SK-N-SH (cell line): ENCODE data around the gene CHPF2. TPM values are rescaled to one million over a fixed set of nuclear protein-coding genes. Genes with fewer than 3 reads are reported as not detected.

Experiments
- CTCF ChIA-PET: fragments of 300-600, 350-600 bp; formaldehyde crosslinking; extraction: SDS; loops from one replicate; lab custom pipeline; 2021; lab: Yijun Ruan, JAX
- POLR2A ChIA-PET: fragments of 350-600 bp; sonication (Branson Sonifier 250); formaldehyde crosslinking; extraction: SDS; loops from one replicate; lab custom pipeline; 2020; ENCODE audit warnings: antibody characterized with exemption, inconsistent platforms; lab: Yijun Ruan, JAX
- DNase-seq: peaks from one replicate; pipeline ENCODE4 v3.0.0; 2012
- H2AFZ ChIP-seq: fragments of 200-600 bp; sonication (generic); 2 replicates; pipeline ENCODE4 v1.8.1; 2016; ENCODE audit warnings: antibody characterized with exemption, mild to moderate bottlenecking, low read depth
- H3F3A ChIP-seq: fragments of 200-600 bp; sonication (generic); replicated peaks from 2 replicates; pipeline ENCODE3; 2016; ENCODE audit warnings: antibody characterized with exemption, mild to moderate bottlenecking; ENCODE audit not compliant: insufficient read depth
- H3K27ac ChIP-seq, 2 experiments: fragments of 200-500 bp in 1 of 2; fragments of 200-600 bp in 1 of 2; sonication (Bioruptor generic) in 1 of 2; sonication (generic), shearing (Covaris generic) in 1 of 2; 2 replicates each; pipeline versions ENCODE4 v1.5.1 to v1.6.1; 2014 to 2016; ENCODE audit warnings: low read depth in 2 of 2, inconsistent platforms in 1 of 2, low read length in 1 of 2, mild to moderate bottlenecking in 1 of 2, mixed read lengths in 1 of 2
- H3K27me3 ChIP-seq: fragments of 200-600 bp; sonication (generic), shearing (Covaris generic); 2 replicates; pipeline ENCODE4 v1.6.1; 2016; ENCODE audit warnings: mixed run types; ENCODE audit not compliant: insufficient read depth
- H3K36me3 ChIP-seq, 2 experiments: fragments of 200-500 bp in 1 of 2; fragments of 200-600 bp in 1 of 2; sonication (Bioruptor generic) in 1 of 2; sonication (generic) in 1 of 2; replicated peaks in 1 of 2; 2 replicates each; pipeline versions ENCODE3 to v1.5.1; 2014 to 2016; ENCODE audit warnings: low read length in 1 of 2, mild to moderate bottlenecking in 1 of 2; ENCODE audit not compliant: insufficient read depth in 2 of 2, control insufficient read depth in 1 of 2
- H3K4me1 ChIP-seq, 2 experiments: fragments of 200-500 bp in 1 of 2; fragments of 200-600 bp in 1 of 2; sonication (Bioruptor generic) in 1 of 2; sonication (generic), shearing (Covaris generic) in 1 of 2; 2 replicates each; pipeline versions ENCODE4 v1.5.1 to v1.6.1; 2014 to 2016; ENCODE audit warnings: low read depth in 1 of 2, low read length in 1 of 2, mixed run types in 1 of 2; ENCODE audit not compliant: insufficient read depth in 2 of 2, control insufficient read depth in 1 of 2
- H3K4me2 ChIP-seq: fragments of 200-600 bp; sonication (generic), shearing (Covaris generic); 2 replicates; pipeline ENCODE4 v1.6.1; 2017; ENCODE audit warnings: mixed run types
- H3K4me3 ChIP-seq, 2 experiments: fragments of 200-500 bp in 1 of 2; fragments of 200-600 bp in 1 of 2; sonication (Bioruptor generic) in 1 of 2; sonication (generic), shearing (Covaris generic) in 1 of 2; 2 replicates each; pipeline versions ENCODE4 v1.5.1 to v1.8.1; 2014 to 2016; ENCODE audit warnings: low read depth in 2 of 2, inconsistent platforms in 1 of 2, low read length in 1 of 2, mild to moderate bottlenecking in 1 of 2, mixed read lengths in 1 of 2, moderate library complexity in 1 of 2
- H3K79me2 ChIP-seq: fragments of 200-600 bp; sonication (generic); 2 replicates; pipeline ENCODE4 v1.8.1; 2017; ENCODE audit warnings: mild to moderate bottlenecking; ENCODE audit not compliant: insufficient read depth
- H3K9ac ChIP-seq: fragments of 200-600 bp; sonication (generic); 2 replicates; pipeline ENCODE4 v1.6.1; 2017; ENCODE audit warnings: mixed run types
- H3K9me2 ChIP-seq: fragments of 200-600 bp; sonication (generic); 2 replicates; pipeline ENCODE4 v1.6.1; 2017; ENCODE audit warnings: mixed run types
- H3K9me3 ChIP-seq: fragments of 200-600 bp; sonication (generic); 2 replicates; pipeline ENCODE4 v1.6.1; 2017; ENCODE audit warnings: mixed run types, mild to moderate bottlenecking, moderate library complexity
- H4K20me1 ChIP-seq: fragments of 200-600 bp; sonication (generic); 2 replicates; pipeline ENCODE4 v1.6.1; 2017; ENCODE audit warnings: mild to moderate bottlenecking, mixed run types; ENCODE audit not compliant: insufficient read depth
- CHD2 ChIP-seq: fragments of 150-350 bp; IDR thresholded peaks from 2 replicates; pipeline ENCODE4 v1.6.1; 2018; ENCODE audit warnings: low read length; ENCODE audit not compliant: partially characterized antibody
- EP300 ChIP-seq, 2 experiments: IDR thresholded peaks; 2 replicates each; pipeline versions ENCODE4 v1.4.0 to v1.6.1; 2012; ENCODE audit warnings: borderline replicate concordance in 1 of 2, low read depth in 1 of 2, low read length in 1 of 2
- EZH2phosphoT487 ChIP-seq: fragments of 200-600 bp; sonication (generic); IDR thresholded peaks from 2 replicates; pipeline ENCODE4 v1.6.1; 2017; ENCODE audit warnings: low read depth, mixed run types, mild to moderate bottlenecking, antibody characterized with exemption, moderate library complexity, borderline replicate concordance
- FOSL2 ChIP-seq: IDR thresholded peaks from 2 replicates; pipeline ENCODE4 v1.4.0; 2012; ENCODE audit warnings: low read depth, mild to moderate bottlenecking, moderate library complexity, borderline replicate concordance
- FOXJ3 ChIP-seq: sonication (generic); formaldehyde crosslinking; IDR thresholded peaks from 2 replicates; pipeline ENCODE4 v1.5.1; 2020; ENCODE audit warnings: mild to moderate bottlenecking, missing genetic modification reagents
- FOXM1 ChIP-seq: IDR thresholded peaks from 2 replicates; pipeline ENCODE4 v1.4.0; 2012; ENCODE audit warnings: low read depth, mild to moderate bottlenecking
- GABPA ChIP-seq: IDR thresholded peaks from 2 replicates; pipeline ENCODE4 v1.4.0; 2012; ENCODE audit warnings: low read depth, mild to moderate bottlenecking
- GATA2 ChIP-seq: sonication (generic); formaldehyde crosslinking; IDR thresholded peaks from 2 replicates; pipeline ENCODE4 v1.5.0; 2020; ENCODE audit warnings: mild to moderate bottlenecking, missing genetic modification reagents
- IRF3 ChIP-seq: fragments of 150-350 bp; IDR thresholded peaks from 2 replicates; pipeline ENCODE4 v1.6.1; 2016; ENCODE audit warnings: mild to moderate bottlenecking, low read depth, low read length
- JUND ChIP-seq: IDR thresholded peaks from 2 replicates; pipeline ENCODE4 v1.4.0; 2012
- MEF2A ChIP-seq: IDR thresholded peaks from 2 replicates; pipeline ENCODE4 v1.4.0; 2012; ENCODE audit warnings: low read depth, borderline replicate concordance
- POLR2AphosphoS5 ChIP-seq: IDR thresholded peaks from 2 replicates; pipeline ENCODE4 v1.6.1; 2012; ENCODE audit warnings: low read depth, low read length
- RCOR1 ChIP-seq: fragments of 150-350 bp; IDR thresholded peaks from 2 replicates; pipeline ENCODE4 v1.6.1; 2017; ENCODE audit warnings: antibody characterized with exemption, low read length
- TAF1 ChIP-seq: IDR thresholded peaks from 2 replicates; pipeline ENCODE4 v1.6.1; 2012; ENCODE audit warnings: low read depth, mild to moderate bottlenecking, low read length, moderate library complexity, borderline replicate concordance
- TCF12 ChIP-seq: IDR thresholded peaks from 2 replicates; pipeline ENCODE4 v1.4.0; 2012
- USF2 ChIP-seq: fragments of 150-350 bp; IDR thresholded peaks from 2 replicates; pipeline ENCODE4 v1.6.1; 2017; ENCODE audit warnings: antibody characterized with exemption, low read length, low read depth, borderline replicate concordance
- WGBS: methylation state at CpG from one replicate; pipeline ENCODE4 v1.1.6; 2017; ENCODE audit warnings: low lambda C conversion rate; 5-methylcytosine and 5-hydroxymethylcytosine counted together
- polyA plus RNA-seq, 3 experiments: library from polyadenylated mRNA; depleted of rRNA; stranded (reverse); fragments of >200 nt; gene quantifications; 2 replicates each; pipeline ENCODE4 v1.2.3, GENCODE V29; 2012
- TF ChIP-seq, protein P1 (sequence below): IDR thresholded peaks from 2 replicates; pipeline ENCODE4 v1.4.0; 2012; ENCODE audit warnings: low read depth, borderline replicate concordance
- TF ChIP-seq, protein P2 (sequence below): IDR thresholded peaks from 2 replicates; pipeline ENCODE4 v1.4.0; 2012; ENCODE audit warnings: low read depth

Gene CHPF2
- polyA plus RNA-seq, 1 of the 3 experiments (the other 2 are of a cell fraction) = 68.6 TPM

DNA sequence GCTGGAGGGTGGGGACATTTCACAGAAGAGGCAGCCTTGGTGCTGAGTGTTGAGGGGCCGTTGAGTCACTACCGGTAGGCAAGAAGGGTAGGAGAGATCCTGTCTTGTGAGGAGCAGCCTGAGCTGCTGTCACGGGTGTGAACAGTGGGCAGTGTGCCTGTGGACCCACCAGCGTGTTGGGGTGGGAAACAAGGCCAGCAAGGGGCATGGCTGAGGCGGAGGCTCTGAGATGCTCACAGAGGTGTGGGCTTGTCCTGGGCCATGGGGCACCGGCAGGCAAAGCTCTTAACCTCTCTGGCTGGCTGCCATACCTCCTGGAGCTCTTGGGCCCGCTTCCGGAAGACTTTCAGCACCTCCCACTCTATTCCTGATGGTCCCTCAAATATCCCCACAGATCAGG, 49.8 kb downstream of the CHPF2 start:
- peaks cover 7% of the 10 kb centered on the region for H3F3A ChIP-seq
- H3K27ac ChIP-seq = no peak overlapping the region
- no peaks in the 10 kb centered on the region for H4K20me1 ChIP-seq
- H3K27me3 ChIP-seq = peaks cover 20% of the 10 kb centered on the region; the same call in 1 of the 2 replicates
- H3K4me1 ChIP-seq = peaks cover 0 to 4% of the 10 kb centered on the region in 2 experiments; a peak in 1 of 4 replicates
- H2AFZ ChIP-seq = no peak overlapping the region
- DNase-seq = no peak
- H3K9ac ChIP-seq = no peak overlapping the region
- H3K79me2 ChIP-seq = no peaks in the 10 kb centered on the region
- H3K4me2 ChIP-seq = no peak overlapping the region
- ChIA-PET CTCF (interaction anchor here (1.1 to 2.8 kb wide), 4 partner anchors 20 to 38 kb away, joined by 4 to 11 read pairs (median 8); no protein-coding TSS in a partner anchor), POLR2A (interaction anchor here (1.3 kb wide), 1 partner anchor 30 kb away, joined by 4 read pairs; no protein-coding TSS in a partner anchor)
- H3K9me2 ChIP-seq = no peaks in the 10 kb centered on the region
- TF ChIP-seq CHD2 (no peak), USF2 (no peak)
- WGBS = 73% methylated on average over 8 of the region's 8 CpGs
- no peaks in the 10 kb centered on the region for H3K9me3 ChIP-seq
- H3K36me3 ChIP-seq = no peaks in the 10 kb centered on the region
- H3K4me3 ChIP-seq = no peak overlapping the region

DNA sequence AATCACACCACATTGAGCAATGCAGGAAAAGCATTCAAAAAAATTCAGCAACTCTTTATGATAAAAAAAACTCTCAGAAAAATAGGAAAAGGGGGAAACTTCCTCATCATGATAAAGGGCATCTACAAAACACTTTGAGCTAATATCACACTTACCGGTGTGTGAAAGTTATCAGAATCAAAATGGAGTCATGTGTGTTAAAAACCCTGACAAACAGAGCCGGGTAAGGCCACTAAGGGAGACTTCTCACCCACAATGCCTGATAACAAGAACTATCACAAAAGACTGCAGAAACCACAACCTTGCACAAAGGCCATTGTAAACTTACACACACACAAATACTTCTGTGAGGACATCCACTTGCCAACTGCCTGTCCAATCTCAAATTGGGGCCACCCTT, 51.0 kb downstream of the CHPF2 start:
- TF ChIP-seq EP300 (IDR thresholded peaks at IDR 0.05; ENCODE audit: borderline replicate concordance in 1 of 2, low read depth in 1 of 2, low read length in 1 of 2) (no peak), FOXJ3 (CRISPR knock-in tag) (no peak)
- CTCF ChIA-PET = interaction anchor here (1.3 to 1.6 kb wide), 2 partner anchors 36 to 39 kb away, joined by 4 to 8 read pairs; no protein-coding TSS in a partner anchor

DNA sequence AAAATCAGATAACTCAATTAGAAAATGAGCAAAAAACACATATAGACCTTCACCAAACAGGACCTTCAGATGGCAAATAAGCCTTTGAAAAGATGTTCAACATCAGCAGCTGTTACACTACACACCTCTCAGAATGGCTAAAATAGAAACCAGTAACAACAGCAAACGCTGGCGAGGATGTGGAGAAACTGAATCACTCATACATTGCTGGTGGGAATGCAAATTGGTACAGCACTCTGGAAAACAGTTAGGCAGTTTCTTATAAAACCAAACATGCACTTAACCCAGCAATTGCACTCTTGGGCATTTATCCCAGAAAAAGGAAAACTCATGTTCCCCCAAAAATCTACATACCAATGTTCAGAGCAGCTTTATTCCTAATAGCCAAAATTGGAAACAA, 53.9 kb downstream of the CHPF2 start:
- Histone ChIP-seq H3K4me2 (no peak overlapping the region), H3F3A (peaks cover 7% of the 10 kb centered on the region), H3K27ac (no peak overlapping the region), H3K36me3 (no peaks in the 10 kb centered on the region), H3K27me3 (peaks cover 40% of the 10 kb centered on the region; the same call in 1 of the 2 replicates), H2AFZ (no peak overlapping the region), H3K4me1 (no peaks in the 10 kb centered on the region), H3K9ac (no peak overlapping the region), H4K20me1 (no peaks in the 10 kb centered on the region), H3K4me3 (no peak overlapping the region), H3K79me2 (no peaks in the 10 kb centered on the region), H3K9me3 (no peaks in the 10 kb centered on the region), H3K9me2 (no peaks in the 10 kb centered on the region)
- ChIA-PET CTCF (interaction anchor here (0.6 to 4.0 kb wide), 7 partner anchors 16 to 62 kb away, joined by 3 to 16 read pairs (median 5); no protein-coding TSS in a partner anchor), POLR2A (no interaction called here)
- DNase-seq = no peak
- WGBS = 55% methylated on average over 2 of the region's 2 CpGs
- TF ChIP-seq POLR2AphosphoS5 (no peak), GATA2 (CRISPR knock-in tag) (no peak), RCOR1 (no peak), TAF1 (no peak), FOXM1 (no peak), TCF12 (no peak), FOSL2 (no peak), CHD2 (no peak), IRF3 (no peak), GABPA (no peak), FOXJ3 (CRISPR knock-in tag) (no peak), MEF2A (no peak), EZH2phosphoT487 (no peak), JUND (no peak)
- TF ChIP-seq, protein P1, sequence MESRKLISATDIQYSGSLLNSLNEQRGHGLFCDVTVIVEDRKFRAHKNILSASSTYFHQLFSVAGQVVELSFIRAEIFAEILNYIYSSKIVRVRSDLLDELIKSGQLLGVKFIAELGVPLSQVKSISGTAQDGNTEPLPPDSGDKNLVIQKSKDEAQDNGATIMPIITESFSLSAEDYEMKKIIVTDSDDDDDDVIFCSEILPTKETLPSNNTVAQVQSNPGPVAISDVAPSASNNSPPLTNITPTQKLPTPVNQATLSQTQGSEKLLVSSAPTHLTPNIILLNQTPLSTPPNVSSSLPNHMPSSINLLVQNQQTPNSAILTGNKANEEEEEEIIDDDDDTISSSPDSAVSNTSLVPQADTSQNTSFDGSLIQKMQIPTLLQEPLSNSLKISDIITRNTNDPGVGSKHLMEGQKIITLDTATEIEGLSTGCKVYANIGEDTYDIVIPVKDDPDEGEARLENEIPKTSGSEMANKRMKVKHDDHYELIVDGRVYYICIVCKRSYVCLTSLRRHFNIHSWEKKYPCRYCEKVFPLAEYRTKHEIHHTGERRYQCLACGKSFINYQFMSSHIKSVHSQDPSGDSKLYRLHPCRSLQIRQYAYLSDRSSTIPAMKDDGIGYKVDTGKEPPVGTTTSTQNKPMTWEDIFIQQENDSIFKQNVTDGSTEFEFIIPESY = no peak
- TF ChIP-seq, protein P2, sequence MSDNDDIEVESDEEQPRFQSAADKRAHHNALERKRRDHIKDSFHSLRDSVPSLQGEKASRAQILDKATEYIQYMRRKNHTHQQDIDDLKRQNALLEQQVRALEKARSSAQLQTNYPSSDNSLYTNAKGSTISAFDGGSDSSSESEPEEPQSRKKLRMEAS = no peak

More for the DNA sequence above, 51.0 kb downstream of the CHPF2 start:
- Histone ChIP-seq H3K27me3 (peaks cover 26% of the 10 kb centered on the region; the same call in 1 of the 2 replicates), H3K9me2 (no peaks in the 10 kb centered on the region), H3K9ac (no peak overlapping the region), H4K20me1 (no peaks in the 10 kb centered on the region), H3K27ac (no peak overlapping the region), H3K4me3 (no peak overlapping the region), H3K79me2 (no peaks in the 10 kb centered on the region), H3K9me3 (no peaks in the 10 kb centered on the region), H3F3A (peaks cover 7% of the 10 kb centered on the region), H2AFZ (no peak overlapping the region), H3K4me2 (no peak overlapping the region), H3K4me1 (no peaks in the 10 kb centered on the region), H3K36me3 (no peaks in the 10 kb centered on the region)
- no peak for DNase-seq
- whole genome bisulfite sequencing = 66% methylated on average over 2 of the region's 2 CpGs
- POLR2A ChIA-PET = no interaction called here
